ENCODE measurements around the gene PRDM5.

PRDM5 gene

GRCh38 chr4:120819805-120820437 is 102.6 kb downstream of the PRDM5 start:
- DNase-seq (ENCODE audit: low spot score): no peak

- no peak for DNase-seq (ENCODE audit: low spot score)
Measured at GRCh38 chr4:120816296-120816965, 106.1 kb downstream of the PRDM5 start.

GRCh38 chr4:120815361-120815760 is 107.2 kb downstream of the PRDM5 start:
- DNase-seq (ENCODE audit: low spot score): no peak

- DNase-seq (ENCODE audit: low spot score): no peak
Measured at GRCh38 chr4:120814886-120815285, 107.6 kb downstream of the PRDM5 start.

GRCh38 chr4:120812216-120812615 is 110.3 kb downstream of the PRDM5 start:
- no peak for DNase-seq (ENCODE audit: low spot score)

- DNase-seq (ENCODE audit: low spot score): no peak
Measured at GRCh38 chr4:120809518-120809917, 113.0 kb downstream of the PRDM5 start.

- no peak for DNase-seq (ENCODE audit: low spot score)
Measured at GRCh38 chr4:120808475-120809141, 113.9 kb downstream of the PRDM5 start.

- no peak for DNase-seq (ENCODE audit: low spot score)
Measured at GRCh38 chr4:120801137-120801758, 121.3 kb downstream of the PRDM5 start.

GRCh38 chr4:120798570-120798969 is 124.0 kb downstream of the PRDM5 start:
- no peak for DNase-seq (ENCODE audit: low spot score)

- DNase-seq (ENCODE audit: low spot score): no peak
Measured at GRCh38 chr4:120796271-120796670, 126.3 kb downstream of the PRDM5 start.

- no peak for DNase-seq (ENCODE audit: low spot score)
Measured at GRCh38 chr4:120785202-120785601, 137.3 kb downstream of the PRDM5 start.

GRCh38 chr4:120777459-120777858 is 145.1 kb downstream of the PRDM5 start:
- DNase-seq (ENCODE audit: low spot score): no peak

GRCh38 chr4:120775431-120775830 is 147.1 kb downstream of the PRDM5 start:
- no peak for DNase-seq (ENCODE audit: low spot score)

GRCh38 chr4:120773641-120774040 is 148.9 kb downstream of the PRDM5 start:
- DNase-seq (ENCODE audit: low spot score): no peak

- no peak for DNase-seq (ENCODE audit: low spot score)
Measured at GRCh38 chr4:120771907-120772306, 150.6 kb downstream of the PRDM5 start.

- DNase-seq (ENCODE audit: low spot score): no peak
Measured at GRCh38 chr4:120770897-120771296, 151.6 kb downstream of the PRDM5 start.

- DNase-seq (ENCODE audit: low spot score): no peak
Measured at GRCh38 chr4:120769227-120769626, 153.3 kb downstream of the PRDM5 start.

- DNase-seq (ENCODE audit: low spot score): no peak
Measured at GRCh38 chr4:120765260-120765680, 157.3 kb downstream of the PRDM5 start.

- DNase-seq (ENCODE audit: low spot score): no peak
Measured at GRCh38 chr4:120763650-120764049, 158.9 kb downstream of the PRDM5 start.

GRCh38 chr4:120761070-120761469 is 161.5 kb downstream of the PRDM5 start:
- no peak for DNase-seq (ENCODE audit: low spot score)

GRCh38 chr4:120760047-120760446 is 162.5 kb downstream of the PRDM5 start:
- DNase-seq (ENCODE audit: low spot score): no peak

- no peak for DNase-seq (ENCODE audit: low spot score)
Measured at GRCh38 chr4:120755864-120756263, 166.7 kb downstream of the PRDM5 start.

GRCh38 chr4:120754590-120754989 is 167.9 kb downstream of the PRDM5 start:
- DNase-seq (ENCODE audit: low spot score): no peak

Data from CD4-positive, alpha-beta T cell treated with Interleukin-15 for 4 hours (primary cell).